GM18861 (cell line): ENCODE data around the gene SAMD1.

Experiments used
- ATAC-seq: cut with Tn5 transposase; IDR thresholded peaks from one replicate; pipeline ENCODE4 v1.9.1; 2021; ENCODE audit not compliant: unreplicated experiment

SAMD1 gene

GRCh38 chr19:14089662-14090508 lies 666 bp downstream of the SAMD1 start:
- no peak for ATAC-seq

- ATAC-seq = no peak
These were observed 1.2 kb downstream of the SAMD1 start for GRCh38 chr19:14089412-14089661.

DNA sequence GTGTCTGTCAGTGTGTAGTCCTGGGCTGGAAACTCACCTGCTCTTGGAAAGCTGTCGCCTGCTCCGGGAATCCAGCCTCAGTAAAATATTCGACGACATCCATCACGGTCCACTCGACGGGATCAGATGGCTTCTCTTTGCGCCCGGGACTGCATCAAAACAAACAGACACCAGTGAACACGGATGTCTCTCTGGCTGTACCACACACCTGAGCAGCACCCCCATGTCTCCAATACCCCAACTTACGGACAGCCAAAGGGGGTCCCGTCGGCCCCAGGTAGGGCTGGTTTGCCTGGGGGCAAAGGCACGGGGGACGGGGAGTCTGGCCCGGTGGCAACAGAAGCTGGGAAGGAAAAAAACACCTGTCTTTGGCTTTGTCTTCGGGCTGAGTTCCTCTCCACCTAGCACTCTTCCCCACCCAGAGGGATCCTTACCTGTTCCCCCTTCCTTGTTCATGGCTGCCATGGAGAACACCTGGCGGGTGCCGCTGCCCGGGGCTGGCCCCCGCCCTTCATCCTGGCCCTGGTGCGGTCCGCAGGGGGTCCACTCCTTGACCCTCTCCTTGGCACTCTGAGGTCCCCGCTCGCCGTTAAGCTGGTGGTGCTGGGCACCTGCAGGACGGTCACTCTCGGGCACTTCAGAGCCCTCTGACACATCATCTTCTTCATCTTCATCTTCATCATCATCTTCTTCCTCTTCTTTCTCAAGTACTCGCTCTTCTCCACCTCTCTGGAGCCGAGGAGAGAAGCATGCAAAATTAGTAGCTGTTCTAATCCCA lies 1.7 kb downstream of the SAMD1 start:
- no peak for ATAC-seq

- no peak for ATAC-seq
These were observed 4.5 kb downstream of the SAMD1 start for GRCh38 chr19:14086098-14086497.

GRCh38 chr19:14085309-14085995 lies 5.1 kb downstream of the SAMD1 start, which contains the start of gene C19orf67:
TSS of gene C19orf67 (minus strand) at chr19:14085783. CDS start at chr19:14085627, 156 bp downstream.
- no peak for ATAC-seq

- no peak for ATAC-seq
These were observed 7.9 kb downstream of the SAMD1 start for GRCh38 chr19:14082675-14082960.

DNA sequence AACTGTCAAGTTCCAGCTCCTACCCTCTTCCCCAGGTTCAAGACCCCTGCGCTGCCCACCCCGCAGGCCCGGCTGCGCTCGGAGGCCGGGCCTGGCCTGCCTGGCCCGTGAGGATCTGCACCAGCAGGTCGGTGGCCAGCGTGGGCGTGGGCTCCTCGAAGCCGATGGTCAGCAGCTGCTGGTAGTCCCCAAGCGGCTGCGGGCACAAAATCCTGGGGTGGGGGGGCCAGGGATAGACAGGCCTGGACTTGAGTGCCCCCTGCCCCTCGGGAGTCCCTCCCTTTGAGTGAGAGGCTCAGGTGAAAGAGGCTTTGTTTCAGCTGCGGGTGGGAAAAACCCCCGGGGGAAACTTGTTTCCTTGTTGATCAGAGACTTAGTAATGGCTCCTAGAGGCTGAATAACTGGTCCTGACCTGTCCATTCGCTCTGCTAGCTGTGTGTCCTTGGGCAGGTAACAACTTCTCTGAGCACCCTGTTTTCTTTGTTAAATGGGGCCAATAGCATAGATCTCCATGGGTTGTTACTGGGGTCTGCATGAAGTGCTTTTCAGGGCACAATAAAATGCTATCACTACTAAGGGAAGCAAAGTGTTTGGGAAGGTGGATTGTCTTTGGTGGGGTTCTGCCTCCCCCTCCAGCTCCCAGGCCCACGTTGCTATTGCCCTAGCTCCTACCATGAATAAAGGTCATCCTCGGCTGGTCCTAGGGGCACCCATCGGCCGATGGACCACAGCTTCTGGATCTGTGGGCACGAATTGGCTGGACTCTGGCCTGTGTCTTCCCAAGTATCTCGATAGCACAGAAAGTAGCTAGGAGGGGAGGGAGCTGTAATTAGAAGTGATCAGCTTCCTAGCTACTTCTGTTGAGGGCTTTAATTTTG lies 8.5 kb downstream of the SAMD1 start:
- no peak for ATAC-seq

DNA sequence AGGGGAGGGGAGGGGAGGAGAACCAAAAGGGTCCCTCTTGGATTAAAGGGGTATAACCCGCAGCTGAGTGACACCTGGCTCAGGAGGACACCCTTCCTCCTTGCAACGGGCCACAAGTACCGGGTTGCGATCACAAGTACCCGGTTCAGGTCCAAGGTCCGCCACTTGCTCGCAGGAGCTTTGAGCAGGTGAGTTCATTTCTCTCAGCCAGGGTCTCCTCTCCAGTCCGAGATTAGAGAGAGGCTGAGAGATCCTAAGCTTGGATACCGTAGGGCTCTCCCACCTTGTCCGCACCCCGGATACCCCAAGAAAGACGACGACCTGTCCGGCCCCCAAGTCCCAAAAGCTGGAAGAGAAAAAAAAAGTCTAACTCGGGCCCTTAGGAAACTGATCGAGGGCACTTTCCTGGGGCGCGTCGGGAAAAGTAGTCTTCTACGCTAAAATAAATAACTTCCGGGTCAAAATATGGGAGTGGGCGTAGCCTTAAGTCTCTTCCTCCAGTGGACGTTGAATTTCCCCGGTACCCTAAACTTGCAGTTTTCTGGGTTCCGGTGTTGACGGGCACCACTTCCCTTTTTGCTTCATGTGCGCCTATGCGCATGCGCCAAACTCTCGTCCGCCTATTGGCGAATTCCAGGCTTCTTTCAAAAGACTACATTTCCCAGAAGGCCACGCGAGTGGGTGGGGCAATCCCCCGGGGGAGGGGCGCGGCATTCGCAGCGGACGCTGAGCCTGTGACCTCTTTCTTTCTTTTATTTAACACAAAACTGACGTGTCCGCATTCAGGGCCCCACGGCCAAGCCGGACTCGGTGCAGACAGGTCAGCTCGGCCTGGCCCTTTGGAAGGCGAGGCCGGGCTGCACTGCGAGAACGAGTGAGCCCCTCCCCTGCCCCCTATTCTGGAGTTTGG lies 9.4 kb downstream of the SAMD1 start:
- peak; percentile 89 for ATAC-seq

GRCh38 chr19:14078411-14078810 lies 12.1 kb downstream of the SAMD1 start:
- no peak for ATAC-seq

- no peak for ATAC-seq
These were observed 16.4 kb downstream of the SAMD1 start for GRCh38 chr19:14073925-14074838.

DNA sequence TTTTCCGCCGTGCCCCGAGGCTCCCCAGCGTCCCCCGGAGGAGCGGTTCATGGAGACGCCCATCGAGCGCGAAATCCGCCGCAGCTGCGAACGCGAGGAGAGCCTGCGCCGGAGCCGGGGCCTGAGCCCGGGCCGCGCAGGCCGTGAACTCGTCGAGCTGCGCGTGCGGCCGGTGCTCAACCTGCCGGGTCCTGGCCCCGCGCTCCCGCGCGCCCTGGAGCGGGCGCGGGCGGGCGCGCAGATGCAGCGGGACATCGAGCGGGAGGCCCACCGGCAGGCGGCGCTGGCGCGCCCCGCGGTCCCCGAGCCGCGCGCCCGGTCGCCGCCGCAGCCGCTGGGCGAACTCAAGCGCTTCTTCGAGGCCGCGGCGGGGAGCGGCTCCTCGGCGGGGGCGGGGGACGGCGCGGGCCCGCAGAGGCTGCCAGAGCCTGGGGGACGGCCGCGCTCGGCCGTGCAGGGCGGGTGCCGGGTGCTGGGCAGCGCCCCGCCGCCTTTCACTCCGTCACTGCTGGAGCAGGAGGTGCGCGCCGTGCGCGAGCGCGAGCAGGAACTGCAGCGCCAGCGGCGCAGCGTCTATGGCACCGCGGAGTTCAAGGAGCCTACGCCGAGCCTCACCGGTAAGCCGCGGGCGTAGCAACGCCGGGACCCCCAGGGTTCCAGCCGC lies 17.2 kb downstream of the SAMD1 start:
- ATAC-seq = peak; percentile 45

DNA sequence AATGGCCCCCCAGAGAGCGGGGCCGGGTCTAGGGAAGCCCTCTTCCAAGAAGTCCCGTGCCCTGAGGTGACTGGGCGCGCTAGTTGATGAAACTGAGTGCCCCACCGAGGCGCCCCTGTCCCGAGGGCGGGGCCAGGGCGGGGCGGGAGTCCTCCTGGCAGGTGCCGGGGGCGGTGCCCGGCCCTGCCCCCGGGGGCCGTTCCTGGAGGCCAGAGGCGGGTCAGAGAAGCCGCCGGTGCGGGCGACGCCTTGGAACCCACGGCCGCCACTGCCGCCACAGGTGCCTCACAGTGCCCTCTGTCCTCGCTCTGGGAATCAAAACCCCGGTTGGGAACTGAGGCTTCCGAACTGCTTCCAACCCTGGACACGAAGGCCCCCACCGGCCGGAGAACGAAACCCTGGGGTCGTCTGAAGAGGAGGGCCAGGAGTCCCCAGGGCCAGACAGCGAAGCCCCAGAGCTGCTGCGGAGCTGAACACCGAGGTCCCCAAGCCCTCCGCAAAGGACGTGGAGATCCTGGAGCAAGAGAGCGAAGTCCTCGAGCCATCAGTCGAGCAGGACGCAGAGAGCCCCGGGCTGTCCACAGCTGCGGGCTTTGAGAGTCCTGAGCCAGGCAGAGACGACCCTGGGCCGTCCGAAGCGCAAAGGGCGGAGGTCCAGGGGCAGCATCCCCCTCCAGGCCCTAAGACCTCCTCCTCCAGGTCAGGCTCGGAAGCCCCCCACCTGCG lies 17.9 kb downstream of the SAMD1 start, which contains the start of gene MISP3:
TSS of gene MISP3 (plus strand) at position 252 of the 726 bp plus-strand sequence. CDS start 524 bp downstream, outside the sequence.
- ATAC-seq = no peak

DNA sequence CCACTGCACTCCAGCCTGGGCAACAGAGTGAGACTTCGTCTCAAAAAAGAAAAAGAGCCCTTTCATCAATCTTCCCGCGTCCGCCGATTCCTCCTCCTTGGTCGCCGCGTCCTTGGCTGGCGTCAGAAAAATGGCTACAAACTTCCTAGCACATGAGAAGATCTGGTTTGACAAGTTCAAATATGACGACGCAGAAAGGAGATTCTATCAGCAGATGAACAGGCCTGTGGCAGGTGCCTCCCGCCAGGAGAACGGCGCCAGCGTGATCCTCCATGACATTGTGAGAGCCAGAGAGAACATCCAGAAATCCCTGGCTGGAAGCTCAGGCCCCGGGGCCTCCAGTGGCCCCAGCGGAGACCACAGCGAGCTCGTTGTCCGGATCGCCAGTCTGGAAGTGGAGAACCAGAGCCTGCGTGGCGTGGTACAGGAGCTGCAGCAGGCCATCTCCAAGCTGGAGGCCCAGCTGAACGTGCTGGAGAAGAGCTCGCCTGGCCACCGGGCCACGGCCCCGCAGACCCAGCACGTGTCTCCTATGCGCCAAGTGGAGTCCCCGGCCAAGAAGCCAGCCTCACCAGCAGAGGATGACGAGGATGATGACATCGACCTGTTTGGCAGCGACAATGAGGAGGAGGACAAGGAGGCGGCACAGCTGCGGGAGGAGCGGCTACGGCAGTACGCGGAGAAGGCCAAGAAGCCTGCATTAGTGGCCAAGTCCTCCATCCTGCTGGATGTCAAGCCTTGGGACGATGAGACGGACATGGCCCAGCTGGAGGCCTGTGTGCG lies 20.1 kb downstream of the SAMD1 start:
- no peak for ATAC-seq

DNA sequence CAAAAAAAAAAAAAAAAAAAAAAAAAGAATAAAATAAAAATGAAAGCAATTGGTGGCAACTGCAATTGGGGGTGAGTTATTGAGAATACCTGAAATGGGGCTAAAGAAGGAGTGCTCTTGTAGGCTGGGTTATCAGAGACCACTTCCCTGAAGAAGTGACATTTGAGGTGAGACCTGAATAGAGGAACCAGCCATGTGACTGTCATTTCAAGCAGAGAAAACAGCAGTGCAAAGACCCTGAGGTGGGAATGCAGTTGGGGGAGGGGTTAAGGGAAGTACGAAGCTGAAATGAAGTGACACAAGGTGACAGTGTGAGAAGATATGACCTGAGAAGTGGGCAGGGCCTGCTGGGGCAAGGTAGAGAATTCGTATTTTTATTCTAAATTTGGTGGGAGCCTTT lies 24.4 kb downstream of the SAMD1 start:
- no peak for ATAC-seq

GRCh38 chr19:14063105-14063504 lies 27.4 kb downstream of the SAMD1 start:
- no peak for ATAC-seq

- no peak for ATAC-seq
These were observed 28.0 kb downstream of the SAMD1 start for GRCh38 chr19:14062558-14062855.
